Measurements from ENCODE around the gene MFSD11. TPM values are rescaled to one million over a fixed set of nuclear protein-coding genes. Genes with fewer than 3 reads are reported as not detected.
"Not testable (repeated sequence)": the region's sequence is repeated elsewhere in the genome, so short reads cannot be mapped to it uniquely, and the experiment has no call there.

The MFSD11 gene
- total and polyA plus RNA-seq, 3 experiments from 2014 or later, result 22.3 to 28.4 (median 22.9) TPM

DNA sequence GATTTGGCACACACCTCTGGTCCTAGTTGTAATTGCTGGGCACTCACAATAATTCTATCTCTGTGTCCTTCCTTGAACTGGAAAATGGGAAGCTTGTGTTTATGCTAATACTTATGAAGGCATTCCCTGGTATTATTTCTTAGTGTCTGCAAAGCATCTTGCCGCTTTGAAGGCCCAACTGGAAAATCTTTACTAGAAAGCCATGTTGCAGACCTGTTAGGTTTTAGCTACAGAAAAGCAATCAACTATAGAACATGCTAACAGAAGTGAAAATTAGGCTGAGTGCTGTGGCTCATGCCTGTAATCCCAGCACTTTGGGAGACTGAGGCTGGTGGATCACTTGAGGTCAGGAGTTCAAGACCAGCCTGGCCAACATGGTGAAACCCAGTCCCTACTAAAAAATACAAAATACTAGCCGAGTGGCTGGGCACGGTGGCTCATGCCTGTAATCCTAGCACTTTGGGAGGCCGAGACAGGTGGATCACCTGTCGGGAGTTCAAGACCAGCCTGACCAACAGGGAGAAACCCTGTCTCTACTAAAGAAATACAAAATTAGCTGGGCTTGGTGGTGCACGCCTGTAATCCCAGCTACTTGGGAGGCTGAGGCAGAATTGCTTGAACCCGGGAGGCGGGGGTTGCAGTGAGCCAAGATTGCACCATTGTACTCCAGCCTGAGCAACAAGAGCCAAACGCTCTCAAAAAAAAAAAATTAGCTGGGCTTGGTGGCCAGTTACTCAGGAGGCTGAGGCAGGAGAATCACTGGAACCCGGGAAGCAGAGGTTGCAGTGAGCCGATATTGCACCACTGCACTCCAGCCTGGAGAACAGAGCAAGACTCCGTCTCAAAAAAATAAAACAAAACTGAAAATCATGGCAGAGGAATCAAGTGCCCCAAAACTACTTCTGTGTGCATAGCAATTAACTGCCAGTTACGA is 5.9 kb upstream of the MFSD11 start:
- Mint-ChIP-seq H3K4me1 (peaks cover 57 to 78% (median 75%) of the 10 kb centered on the region in 3 donors), H3K36me3 (peaks cover 24 to 78% (median 27%) of the 10 kb centered on the region in 3 donors), H3K4me3 (peak overlapping the region in 6 of 7 donors; percentile 5 to 98 (median 54)), H3K27ac (peak overlapping the region; percentile 37 to 100 (median 66))
- ChIA-PET POLR2A (interaction anchor here (0.7 to 1.3 kb wide), 2 partner anchors 16 to 814 kb away, joined by 3 to 4 read pairs; no protein-coding TSS in a partner anchor), CTCF (interaction anchor here (1.6 kb wide), 1 partner anchor 17 kb away, joined by 3 read pairs; no protein-coding TSS in a partner anchor)
- not testable (repeated sequence) for DNase-seq; H3K27me3 ChIP-seq (ENCODE audit: insufficient read depth, low read length, poor library complexity, severe bottlenecking); H3K27ac ChIP-seq (ENCODE audit: low read depth, low read length); H3K4me3 ChIP-seq (ENCODE audit: low read length); H3K27me3 Mint-ChIP-seq; H3K9me3 Mint-ChIP-seq; H3K9me3 ChIP-seq (ENCODE audit: low read length)
- Histone ChIP-seq H3K4me1 (ENCODE audit: insufficient read depth, low read length) (peaks cover 72% of the 10 kb centered on the region), H3K36me3 (ENCODE audit: insufficient read depth, low read length) (peaks cover 49% of the 10 kb centered on the region)

DNA sequence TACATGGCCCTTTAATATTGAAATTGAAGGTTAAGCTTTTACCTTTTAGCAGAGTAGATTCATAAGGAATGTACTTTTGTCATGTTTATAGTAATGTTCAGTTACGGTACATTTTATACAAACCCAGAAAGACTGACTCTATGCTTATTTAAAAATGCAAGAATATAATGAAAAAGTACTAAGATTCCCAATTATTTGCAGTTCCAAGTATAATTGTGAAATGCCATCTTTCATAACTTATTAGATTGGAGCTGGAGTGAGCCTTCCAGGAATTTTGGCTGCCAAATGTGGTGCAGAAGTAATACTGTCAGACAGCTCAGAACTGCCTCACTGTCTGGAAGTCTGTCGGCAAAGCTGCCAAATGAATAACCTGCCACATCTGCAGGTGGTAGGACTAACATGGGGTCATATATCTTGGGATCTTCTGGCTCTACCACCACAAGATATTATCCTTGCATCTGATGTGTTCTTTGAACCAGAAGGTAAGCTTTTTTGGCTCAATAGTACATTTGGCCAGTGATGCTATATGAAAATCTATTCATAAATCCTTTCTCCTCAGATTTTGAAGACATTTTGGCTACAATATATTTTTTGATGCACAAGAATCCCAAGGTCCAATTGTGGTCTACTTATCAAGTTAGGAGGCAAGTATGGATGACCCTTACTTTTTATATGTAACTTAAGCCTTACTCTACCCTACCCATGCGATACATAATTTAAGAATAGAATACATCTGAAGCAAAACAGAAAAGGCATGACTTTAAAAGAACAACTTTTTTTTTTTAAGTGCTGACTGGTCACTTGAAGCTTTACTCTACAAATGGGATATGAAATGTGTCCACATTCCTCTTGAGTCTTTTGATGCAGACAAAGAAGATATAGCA is 4.9 kb upstream of the MFSD11 start:
- peaks cover 67% of the 10 kb centered on the region for H3K4me1 ChIP-seq (ENCODE audit: insufficient read depth, low read length)

DNA sequence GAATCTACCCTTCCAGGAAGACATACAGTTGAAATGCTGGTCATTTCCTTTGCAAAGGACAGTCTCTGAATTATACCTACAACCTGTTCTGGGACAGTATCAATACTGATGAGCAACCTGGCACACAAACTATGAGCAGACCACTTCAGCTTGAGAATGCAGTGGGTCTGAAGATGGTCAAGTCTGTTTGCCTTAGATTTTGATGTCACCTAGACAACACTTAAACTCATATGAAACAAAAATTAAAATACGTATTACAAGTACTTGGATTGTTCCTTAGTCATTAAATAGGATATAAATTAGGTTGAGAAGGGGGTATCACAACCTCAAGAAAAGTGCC is 4.3 kb upstream of the MFSD11 start:
- Histone ChIP-seq H3K4me1 (ENCODE audit: insufficient read depth, low read length) (peaks cover 68% of the 10 kb centered on the region), H3K4me3 (ENCODE audit: low read length) (no peak overlapping the region), H3K27ac (ENCODE audit: low read depth, low read length) (no peak overlapping the region), H3K36me3 (ENCODE audit: insufficient read depth, low read length) (peaks cover 49% of the 10 kb centered on the region), H3K9me3 (ENCODE audit: low read length) (no peaks in the 10 kb centered on the region), H3K27me3 (ENCODE audit: insufficient read depth, low read length, poor library complexity, severe bottlenecking) (no peaks in the 10 kb centered on the region)
- Mint-ChIP-seq H3K36me3 (peaks cover 24 to 80% (median 27%) of the 10 kb centered on the region in 3 donors), H3K27ac (peak overlapping the region; percentile 59 to 100 (median 92)), H3K27me3 (no peaks in the 10 kb centered on the region), H3K4me3 (peak overlapping the region; percentile 14 to 98 (median 95)), H3K4me1 (peaks cover 57 to 71% (median 69%) of the 10 kb centered on the region in 3 donors), H3K9me3 (no peaks in the 10 kb centered on the region)
- DNase-seq, result no peak
- ChIA-PET POLR2A (interaction anchor here (1.3 kb wide), 1 partner anchor 18 kb away, joined by 4 read pairs; no protein-coding TSS in a partner anchor), CTCF (no interaction called here)

More for the DNA sequence above, 4.9 kb upstream of the MFSD11 start:
- Mint-ChIP-seq H3K27me3 (no peaks in the 10 kb centered on the region), H3K4me1 (peaks cover 51 to 71% (median 69%) of the 10 kb centered on the region in 3 donors), H3K9me3 (no peaks in the 10 kb centered on the region), H3K27ac (peak overlapping the region; percentile 48 to 100 (median 92)), H3K36me3 (peaks cover 24 to 76% (median 27%) of the 10 kb centered on the region in 3 donors), H3K4me3 (peak overlapping the region; percentile 14 to 98 (median 95))
- H3K4me3 ChIP-seq (ENCODE audit: low read length), result no peak overlapping the region
- no peak overlapping the region for H3K27ac ChIP-seq (ENCODE audit: low read depth, low read length)
- H3K36me3 ChIP-seq (ENCODE audit: insufficient read depth, low read length), result peaks cover 49% of the 10 kb centered on the region
- no peaks in the 10 kb centered on the region for H3K9me3 ChIP-seq (ENCODE audit: low read length)
- no peak for DNase-seq
- CTCF ChIA-PET, result interaction anchor here (1.6 kb wide), 1 partner anchor 18 kb away, joined by 3 read pairs; no protein-coding TSS in a partner anchor
- POLR2A ChIA-PET, result interaction anchor here (1.3 kb wide), 1 partner anchor 17 kb away, joined by 4 read pairs; no protein-coding TSS in a partner anchor
- H3K27me3 ChIP-seq (ENCODE audit: insufficient read depth, low read length, poor library complexity, severe bottlenecking), result no peaks in the 10 kb centered on the region

DNA sequence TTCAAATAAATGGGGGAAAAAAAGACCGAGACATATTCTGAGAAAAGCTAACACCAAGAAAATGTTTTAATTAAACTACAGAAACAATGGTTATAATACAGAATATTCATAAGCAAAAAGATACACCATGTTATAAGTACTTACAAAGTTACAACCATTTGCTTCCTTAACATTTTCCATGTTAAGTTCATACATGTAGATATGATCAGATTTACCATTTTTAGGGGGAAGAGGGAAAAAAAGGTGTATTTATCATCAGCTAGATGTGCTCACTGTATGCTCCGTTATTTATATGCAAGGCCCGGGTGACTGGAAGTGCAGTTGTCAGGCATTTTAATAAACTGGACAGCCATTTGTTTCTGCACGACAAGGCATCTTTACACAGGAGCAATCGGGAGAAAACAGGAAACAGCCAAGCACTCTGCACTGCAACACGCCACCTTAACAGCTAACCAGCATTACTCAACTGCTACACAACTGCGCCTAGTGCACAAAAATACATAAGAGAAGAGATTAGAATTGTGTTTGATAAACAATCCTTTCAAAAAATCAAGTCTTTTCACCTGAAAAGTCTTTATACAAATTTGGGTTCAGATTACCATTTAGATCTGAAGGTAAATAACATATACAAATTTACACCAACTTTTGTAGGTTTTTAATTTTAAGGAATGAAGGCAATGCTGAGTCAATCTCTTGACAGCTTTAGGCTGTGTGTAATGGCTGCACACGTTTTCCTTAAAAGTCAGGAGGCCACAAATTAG is 3.7 kb upstream of the MFSD11 start:
- H3K27me3 ChIP-seq (ENCODE audit: insufficient read depth, low read length, poor library complexity, severe bottlenecking), result no peaks in the 10 kb centered on the region
- peaks cover 49% of the 10 kb centered on the region for H3K36me3 ChIP-seq (ENCODE audit: insufficient read depth, low read length)
- no peaks in the 10 kb centered on the region for H3K27me3 Mint-ChIP-seq
- ChIA-PET POLR2A (interaction anchor here (0.6 to 5.5 kb wide), 3 partner anchors 7 to 578 kb away, joined by 4 to 112 read pairs (median 4); partner anchors contain the start of genes JMJD6 and METTL23), CTCF (interaction anchor here (1.3 to 2.0 kb wide), 3 partner anchors 12 to 20 kb away, joined by 3 to 7 read pairs (median 6); no protein-coding TSS in a partner anchor)
- H3K4me3 ChIP-seq (ENCODE audit: low read length), result peak overlapping the region; percentile 94
- no peaks in the 10 kb centered on the region for H3K9me3 Mint-ChIP-seq
- no peaks in the 10 kb centered on the region for H3K9me3 ChIP-seq (ENCODE audit: low read length)
- H3K4me1 ChIP-seq (ENCODE audit: insufficient read depth, low read length), result peaks cover 74% of the 10 kb centered on the region
- H3K36me3 Mint-ChIP-seq, result peaks cover 24 to 79% (median 27%) of the 10 kb centered on the region in 3 donors
- no peak for DNase-seq
- peak overlapping the region; percentile 59 to 100 (median 97) for H3K27ac Mint-ChIP-seq
- peaks cover 63 to 75% (median 72%) of the 10 kb centered on the region in 3 donors for H3K4me1 Mint-ChIP-seq
- peak overlapping the region; percentile 95 for H3K27ac ChIP-seq (ENCODE audit: low read depth, low read length)
- H3K4me3 Mint-ChIP-seq, result peak overlapping the region; percentile 85 to 98 (median 97)

DNA sequence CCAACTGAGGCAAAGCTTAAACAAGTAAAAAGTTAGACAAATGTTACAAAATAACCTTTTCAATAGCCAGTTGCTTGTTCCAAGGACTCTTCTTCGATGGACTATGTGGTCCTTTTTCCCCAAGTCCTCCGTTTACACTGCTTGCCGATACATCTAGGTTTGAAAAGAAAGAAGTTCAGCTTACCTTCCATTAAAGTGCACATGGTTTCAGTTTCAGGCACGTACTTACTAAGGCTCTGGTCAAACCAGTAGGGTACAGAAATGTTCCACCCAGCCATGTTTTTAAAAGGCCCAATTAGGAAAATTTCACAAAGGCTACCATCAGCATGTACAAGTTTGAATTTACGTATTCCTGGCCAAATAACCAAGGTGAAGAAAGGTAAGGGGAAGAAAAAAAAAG is 2.9 kb upstream of the MFSD11 start:
- H3K4me1 Mint-ChIP-seq, result peaks cover 61 to 73% (median 71%) of the 10 kb centered on the region in 3 donors
- H3K4me3 Mint-ChIP-seq, result peak overlapping the region; percentile 85 to 98 (median 97)
- peak in 1 of 5 donors; percentile 32 for DNase-seq
- ChIA-PET CTCF (interaction anchor here (1.3 to 2.8 kb wide), 4 partner anchors 8 to 21 kb away, joined by 3 to 18 read pairs (median 6); partner anchors contain the start of genes JMJD6 and METTL23), POLR2A (interaction anchor here (0.7 to 5.5 kb wide), 4 partner anchors 8 to 46 kb away, joined by 4 to 112 read pairs (median 8); partner anchors contain the start of genes JMJD6 and METTL23)
- H3K27ac ChIP-seq (ENCODE audit: low read depth, low read length), result peak overlapping the region; percentile 95
- H3K4me1 ChIP-seq (ENCODE audit: insufficient read depth, low read length), result peaks cover 72% of the 10 kb centered on the region
- H3K9me3 ChIP-seq (ENCODE audit: low read length), result no peaks in the 10 kb centered on the region
- no peaks in the 10 kb centered on the region for H3K27me3 Mint-ChIP-seq
- peaks cover 42% of the 10 kb centered on the region for H3K36me3 ChIP-seq (ENCODE audit: insufficient read depth, low read length)
- peak overlapping the region; percentile 94 for H3K4me3 ChIP-seq (ENCODE audit: low read length)
- no peaks in the 10 kb centered on the region for H3K27me3 ChIP-seq (ENCODE audit: insufficient read depth, low read length, poor library complexity, severe bottlenecking)
- no peaks in the 10 kb centered on the region for H3K9me3 Mint-ChIP-seq
- peak overlapping the region in 7 of 8 donors; percentile 88 to 100 (median 97) for H3K27ac Mint-ChIP-seq
- H3K36me3 Mint-ChIP-seq, result peaks cover 24 to 73% (median 27%) of the 10 kb centered on the region in 3 donors

DNA sequence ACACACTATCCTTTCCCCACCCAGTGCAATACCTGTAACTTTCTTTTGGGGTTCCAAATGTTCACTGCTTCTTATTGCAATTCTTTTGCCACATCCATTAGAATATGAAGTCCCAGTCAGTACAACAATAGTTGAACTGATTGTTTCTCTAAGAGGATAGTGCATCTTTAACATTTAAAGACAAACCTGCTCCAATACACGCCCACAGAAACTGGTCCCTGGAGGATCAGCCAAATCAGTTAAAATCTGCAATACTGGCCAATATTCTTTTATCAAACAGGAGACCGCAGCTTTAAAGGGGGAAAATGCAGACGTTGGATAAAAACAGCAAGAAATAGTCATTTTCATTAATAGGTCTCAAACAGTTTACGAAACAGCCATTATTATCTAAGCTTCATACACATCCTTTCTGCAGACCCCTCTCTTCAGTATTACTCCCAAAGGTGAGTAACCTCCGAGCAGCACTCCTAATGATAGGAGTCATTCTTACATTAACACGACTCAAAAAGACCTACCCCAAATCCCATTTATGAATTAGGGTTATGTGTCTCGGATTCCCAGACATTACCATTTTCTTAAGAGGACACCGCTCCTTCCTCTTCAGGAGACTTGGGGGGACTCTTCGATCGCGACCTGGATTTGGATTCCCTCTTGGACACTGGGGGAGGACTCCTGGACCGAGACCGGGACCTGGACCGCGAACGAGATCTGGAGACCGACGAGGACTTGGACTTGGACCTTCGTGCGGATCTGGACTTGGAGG is 2.2 kb upstream of the MFSD11 start:
- DNase-seq, result no peak
- ChIA-PET POLR2A (interaction anchor here (0.7 to 5.5 kb wide), 5 partner anchors 8 to 45 kb away, joined by 4 to 112 read pairs (median 10); partner anchors contain the start of genes JMJD6 and METTL23), CTCF (interaction anchor here (1.0 to 2.8 kb wide), 5 partner anchors 9 to 102 kb away, joined by 3 to 18 read pairs (median 6); partner anchors contain the start of genes JMJD6 and METTL23)
- H3K4me1 ChIP-seq (ENCODE audit: insufficient read depth, low read length), result peaks cover 72% of the 10 kb centered on the region
- Mint-ChIP-seq H3K9me3 (no peaks in the 10 kb centered on the region), H3K4me1 (peaks cover 60 to 77% (median 74%) of the 10 kb centered on the region in 3 donors), H3K27ac (peak overlapping the region; percentile 92 to 100 (median 98)), H3K27me3 (no peaks in the 10 kb centered on the region), H3K36me3 (peaks cover 24 to 72% (median 27%) of the 10 kb centered on the region in 3 donors), H3K4me3 (peak overlapping the region; percentile 85 to 98 (median 97))
- peak overlapping the region; percentile 95 for H3K27ac ChIP-seq (ENCODE audit: low read depth, low read length)
- H3K36me3 ChIP-seq (ENCODE audit: insufficient read depth, low read length), result peaks cover 41% of the 10 kb centered on the region
- H3K9me3 ChIP-seq (ENCODE audit: low read length), result no peaks in the 10 kb centered on the region
- H3K27me3 ChIP-seq (ENCODE audit: insufficient read depth, low read length, poor library complexity, severe bottlenecking), result no peaks in the 10 kb centered on the region
- H3K4me3 ChIP-seq (ENCODE audit: low read length), result peak overlapping the region; percentile 94

Data from CD8-positive, alpha-beta memory T cell (primary cell).